ENCODE measurements around the gene SNX17.

Gene SNX17, protein sequence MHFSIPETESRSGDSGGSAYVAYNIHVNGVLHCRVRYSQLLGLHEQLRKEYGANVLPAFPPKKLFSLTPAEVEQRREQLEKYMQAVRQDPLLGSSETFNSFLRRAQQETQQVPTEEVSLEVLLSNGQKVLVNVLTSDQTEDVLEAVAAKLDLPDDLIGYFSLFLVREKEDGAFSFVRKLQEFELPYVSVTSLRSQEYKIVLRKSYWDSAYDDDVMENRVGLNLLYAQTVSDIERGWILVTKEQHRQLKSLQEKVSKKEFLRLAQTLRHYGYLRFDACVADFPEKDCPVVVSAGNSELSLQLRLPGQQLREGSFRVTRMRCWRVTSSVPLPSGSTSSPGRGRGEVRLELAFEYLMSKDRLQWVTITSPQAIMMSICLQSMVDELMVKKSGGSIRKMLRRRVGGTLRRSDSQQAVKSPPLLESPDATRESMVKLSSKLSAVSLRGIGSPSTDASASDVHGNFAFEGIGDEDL

DNA sequence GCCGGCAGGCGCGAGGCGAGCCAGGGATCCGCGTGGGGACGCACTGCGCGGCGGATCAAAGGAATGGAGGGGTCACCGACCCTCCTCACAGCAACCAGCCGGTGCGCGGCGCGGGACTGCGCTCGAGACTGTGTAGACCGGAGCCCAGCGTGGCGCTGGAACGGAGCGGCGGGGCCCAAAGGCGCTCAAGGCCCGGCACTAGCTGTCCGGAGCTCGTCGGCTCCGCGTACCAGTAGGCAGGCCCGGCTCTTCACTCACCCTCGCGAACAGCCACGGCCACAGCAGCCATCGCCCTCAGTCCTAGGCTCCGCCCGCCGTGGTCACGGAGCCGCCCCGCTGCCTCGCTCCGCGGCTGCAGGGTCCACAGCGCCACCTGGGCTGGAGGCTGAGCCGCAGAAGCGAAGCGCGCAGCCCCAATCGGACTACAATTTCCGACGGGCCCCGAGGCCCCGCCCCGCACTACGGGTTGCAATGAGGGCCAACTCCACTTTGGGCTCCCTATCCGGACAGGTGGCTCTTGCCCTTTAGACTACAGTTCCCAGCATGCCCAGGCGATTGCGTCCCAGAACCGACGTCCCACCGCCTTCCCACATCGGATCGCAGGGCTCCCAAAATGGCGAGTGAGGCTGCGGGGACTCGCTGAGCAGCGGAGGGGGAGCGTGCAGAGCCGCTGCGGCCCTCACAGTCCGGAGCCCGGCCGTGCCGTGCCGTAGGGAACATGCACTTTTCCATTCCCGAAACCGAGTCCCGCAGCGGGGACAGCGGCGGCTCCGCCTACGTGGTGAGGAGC is at the start of gene SNX17, which contains the start of gene EIF2B4:
SNX17 (plus strand) TSS at position 591 of the 790 bp plus-strand sequence; CDS start at position 719, 128 bp downstream.
EIF2B4 (minus strand) TSS at position 313 of the 790 bp plus-strand sequence; CDS start at position 289, 24 bp downstream.
- H3K27ac ChIP-seq: peak within 1 kb of the TSS; percentile 85 to 99 (median 98)
- no peak for TF ChIP-seq Cebpa-rat (IDR thresholded peaks at IDR 0.05)
- peak within 1 kb of the TSS; percentile 76 to 98 (median 90) for H3K4me3 ChIP-seq
- no peaks in the 10 kb centered on the region for H3K27me3 ChIP-seq
- H3K4me1 ChIP-seq: peaks cover 41 to 52% (median 45%) of the 10 kb centered on the region in 10 experiments
- H3K36me3 ChIP-seq: peaks cover 55 to 74% (median 63%) of the 10 kb centered on the region in 11 experiments
- peak within 1 kb of the TSS; percentile 92 to 100 (median 97) for H3K9ac ChIP-seq
- H4K20me1 ChIP-seq: peaks cover 0 to 31% (median 10%) of the 10 kb centered on the region in 11 experiments; a peak in 13 of 22 replicates
- no peaks in the 10 kb centered on the region for H3K9me3 ChIP-seq (replicated peaks in 1 of 11)
- peak within 1 kb of the TSS; percentile 90 to 98 (median 94) for H3K4me2 ChIP-seq

DNA sequence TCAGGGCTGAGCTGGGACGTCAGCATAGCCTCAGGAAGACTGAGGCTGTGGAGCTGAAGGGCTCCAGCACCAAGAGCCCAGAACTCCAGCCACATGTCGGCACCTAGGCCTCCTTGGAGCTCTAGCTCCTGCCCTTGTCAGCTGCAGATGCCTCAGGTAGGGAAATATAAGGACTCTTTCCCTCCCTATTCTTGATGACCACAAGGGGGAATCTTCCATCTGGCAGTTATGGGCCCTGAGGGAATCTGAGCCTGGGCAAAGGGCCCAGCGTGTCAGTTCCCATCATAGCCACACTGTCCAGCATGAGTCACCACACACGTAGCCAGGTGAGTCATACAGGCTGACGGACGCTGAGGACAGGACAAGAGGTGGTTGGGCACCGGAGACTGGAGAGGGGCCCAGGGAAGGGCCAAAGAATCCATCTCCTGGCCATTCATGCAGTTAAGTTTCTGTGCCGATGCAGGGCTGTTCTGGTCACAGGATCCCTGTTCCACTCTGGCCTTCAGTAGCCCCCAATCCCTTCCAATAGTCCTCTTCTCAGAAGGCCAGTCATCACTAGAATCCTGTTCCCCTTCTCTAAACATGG is 49.4 kb upstream of the SNX17 start:
- Histone ChIP-seq H3K27ac (no peak overlapping the region), H3K9ac (peak overlapping the region in 5 of 11 experiments; percentile 9 to 98 (median 93); a peak in 5 of 22 replicates), H3K27me3 (no peaks in the 10 kb centered on the region), H3K9me3 (replicated peaks in 1 of 11) (no peaks in the 10 kb centered on the region), H3K36me3 (peaks cover 17 to 58% (median 27%) of the 10 kb centered on the region in 11 experiments), H3K4me2 (peak overlapping the region; percentile 88 to 100 (median 98); a peak in 21 of 22 replicates), H3K4me3 (no peak overlapping the region), H3K4me1 (peaks cover 29 to 53% (median 42%) of the 10 kb centered on the region in 10 experiments), H4K20me1 (peaks cover 0 to 35% (median 11%) of the 10 kb centered on the region in 11 experiments; a peak in 10 of 22 replicates)
- TF ChIP-seq Cebpa-rat (IDR thresholded peaks at IDR 0.05): no peak

DNA sequence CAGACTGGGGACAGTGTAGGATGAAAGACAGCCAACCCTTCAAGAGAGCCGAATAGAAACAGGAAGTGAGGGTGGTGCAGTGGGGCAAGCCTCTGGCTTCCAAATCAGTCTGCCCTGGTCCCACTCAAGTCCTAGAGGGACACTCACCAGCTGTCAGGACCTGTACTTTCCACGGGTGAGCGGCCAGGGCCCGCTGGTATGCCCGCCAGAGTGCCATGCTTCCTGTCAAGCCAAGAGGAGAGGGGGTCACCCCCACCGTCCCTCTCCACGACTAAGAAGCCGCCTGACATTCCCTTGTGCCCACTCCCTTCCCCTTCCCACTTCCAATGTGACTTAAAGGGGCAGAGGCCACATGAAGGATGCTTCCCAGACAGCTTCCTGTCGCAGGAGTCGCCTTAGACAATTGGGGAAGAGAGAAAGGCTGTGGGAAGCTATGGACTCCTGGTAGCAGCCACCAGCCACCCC is 48.1 kb upstream of the SNX17 start:
- Histone ChIP-seq H3K9ac (peak overlapping the region; percentile 88 to 98 (median 94)), H3K27ac (peak overlapping the region; percentile 89 to 99 (median 95)), H3K4me3 (peak overlapping the region; percentile 72 to 94 (median 86)), H3K36me3 (peaks cover 18 to 58% (median 27%) of the 10 kb centered on the region in 11 experiments), H3K4me2 (peak overlapping the region; percentile 88 to 100 (median 98)), H3K4me1 (peaks cover 29 to 51% (median 42%) of the 10 kb centered on the region in 10 experiments), H3K9me3 (replicated peaks in 1 of 11) (no peaks in the 10 kb centered on the region), H3K27me3 (no peaks in the 10 kb centered on the region), H4K20me1 (peaks cover 0 to 22% (median 0%) of the 10 kb centered on the region in 11 experiments; a peak in 7 of 22 replicates)
- no peak for TF ChIP-seq Cebpa-rat (IDR thresholded peaks at IDR 0.05)

DNA sequence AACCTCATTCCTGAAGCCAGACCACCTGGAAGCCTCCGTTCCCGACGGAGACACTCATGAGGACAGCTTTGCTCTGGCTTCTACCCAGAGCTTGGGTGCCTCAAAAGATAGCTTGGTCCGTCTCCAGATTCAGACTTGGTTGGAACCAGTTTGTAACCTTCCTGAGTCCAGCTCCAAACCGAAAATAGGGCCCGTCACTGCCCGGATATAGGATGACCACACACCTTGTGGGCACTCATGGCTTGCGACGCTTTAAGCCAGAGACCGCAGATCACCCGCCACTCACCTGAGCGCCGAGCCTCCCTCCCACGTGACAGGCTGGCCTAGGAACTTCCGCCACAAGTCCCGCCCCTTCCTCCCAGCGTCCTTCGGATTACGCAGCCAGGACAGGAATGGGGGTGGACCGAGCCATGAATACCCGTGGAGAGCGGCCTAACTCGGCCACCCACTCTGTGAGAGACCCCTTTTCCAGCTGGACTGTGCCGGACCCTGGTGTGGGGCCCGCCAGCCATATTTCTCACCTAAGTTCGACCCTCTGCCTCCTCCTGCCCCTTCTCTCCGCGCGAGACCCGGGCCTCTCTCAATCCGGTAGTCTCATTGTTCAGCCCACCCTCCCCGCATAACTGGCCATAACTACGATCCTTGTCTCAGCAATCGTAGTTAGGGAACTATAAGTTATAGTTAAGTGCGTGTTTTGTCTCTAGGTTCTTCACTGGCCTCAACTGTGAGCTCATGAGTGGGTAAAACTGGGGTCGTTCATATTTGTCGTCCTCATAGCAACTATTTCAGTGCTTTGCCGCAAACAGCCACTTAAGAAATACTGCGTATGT is 47.4 kb upstream of the SNX17 start, which contains the start of gene MPV17:
MPV17 (minus strand) TSS at position 332 of the 830 bp plus-strand sequence. CDS start 580 bp downstream, outside the sequence.
- peak within 1 kb of the TSS; percentile 89 to 99 (median 95) for H3K27ac ChIP-seq
- H3K9me3 ChIP-seq (replicated peaks in 1 of 11): no peaks in the 10 kb centered on the region
- peaks cover 29 to 50% (median 42%) of the 10 kb centered on the region in 10 experiments for H3K4me1 ChIP-seq
- H3K4me3 ChIP-seq: peak within 1 kb of the TSS; percentile 72 to 94 (median 86)
- peaks cover 22 to 58% (median 32%) of the 10 kb centered on the region in 11 experiments for H3K36me3 ChIP-seq
- TF ChIP-seq Cebpa-rat (IDR thresholded peaks at IDR 0.05): no peak
- peak within 1 kb of the TSS; percentile 88 to 100 (median 98) for H3K4me2 ChIP-seq
- peak within 1 kb of the TSS; percentile 88 to 98 (median 94) for H3K9ac ChIP-seq
- H3K27me3 ChIP-seq: no peaks in the 10 kb centered on the region
- peaks cover 0 to 17% (median 0%) of the 10 kb centered on the region in 11 experiments; a peak in 2 of 22 replicates for H4K20me1 ChIP-seq

DNA sequence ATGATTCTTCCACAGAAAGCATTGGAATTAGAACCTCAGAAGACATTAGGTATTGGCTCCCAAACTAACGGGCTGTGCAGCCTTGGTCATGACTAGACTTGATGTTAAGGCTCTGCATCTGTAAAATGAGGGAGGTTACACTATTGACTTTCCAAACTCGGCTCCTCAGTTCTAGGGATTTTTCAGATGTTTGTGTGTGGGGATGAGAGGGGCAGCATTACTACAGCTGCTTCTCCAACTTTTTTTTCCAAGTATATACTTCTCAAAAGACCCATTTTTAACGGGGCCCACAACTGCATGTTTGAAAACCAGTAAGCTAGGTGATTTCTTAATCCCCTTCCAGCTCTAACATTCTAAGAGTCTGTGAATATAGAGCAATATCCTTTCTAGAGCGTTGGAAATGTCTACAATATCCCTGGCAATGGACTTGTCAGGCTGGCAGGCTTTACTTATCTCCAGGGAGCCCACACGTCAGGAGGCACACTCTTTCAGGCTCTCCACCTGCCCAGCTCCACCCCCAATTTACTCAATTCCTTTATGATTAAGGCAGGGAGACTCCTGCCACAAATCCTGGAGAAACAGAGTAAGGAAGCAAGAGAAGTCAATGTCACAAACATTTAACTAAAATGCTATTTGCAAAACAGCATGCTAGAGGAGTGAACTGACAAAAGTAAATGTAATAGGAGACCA is 46.7 kb upstream of the SNX17 start:
- peak overlapping the region; percentile 88 to 98 (median 94) for H3K9ac ChIP-seq
- H3K4me1 ChIP-seq: peaks cover 28 to 50% (median 42%) of the 10 kb centered on the region in 10 experiments
- H3K27ac ChIP-seq: peak overlapping the region; percentile 89 to 99 (median 95)
- H3K4me3 ChIP-seq: peak overlapping the region; percentile 72 to 94 (median 86)
- no peak for TF ChIP-seq Cebpa-rat (IDR thresholded peaks at IDR 0.05)
- H4K20me1 ChIP-seq: peaks cover 0 to 13% (median 0%) of the 10 kb centered on the region in 11 experiments; a peak in 2 of 22 replicates
- no peaks in the 10 kb centered on the region for H3K27me3 ChIP-seq
- peak overlapping the region; percentile 88 to 100 (median 98) for H3K4me2 ChIP-seq
- peaks cover 29 to 59% (median 38%) of the 10 kb centered on the region in 11 experiments for H3K36me3 ChIP-seq
- H3K9me3 ChIP-seq (replicated peaks in 1 of 11): no peaks in the 10 kb centered on the region

DNA sequence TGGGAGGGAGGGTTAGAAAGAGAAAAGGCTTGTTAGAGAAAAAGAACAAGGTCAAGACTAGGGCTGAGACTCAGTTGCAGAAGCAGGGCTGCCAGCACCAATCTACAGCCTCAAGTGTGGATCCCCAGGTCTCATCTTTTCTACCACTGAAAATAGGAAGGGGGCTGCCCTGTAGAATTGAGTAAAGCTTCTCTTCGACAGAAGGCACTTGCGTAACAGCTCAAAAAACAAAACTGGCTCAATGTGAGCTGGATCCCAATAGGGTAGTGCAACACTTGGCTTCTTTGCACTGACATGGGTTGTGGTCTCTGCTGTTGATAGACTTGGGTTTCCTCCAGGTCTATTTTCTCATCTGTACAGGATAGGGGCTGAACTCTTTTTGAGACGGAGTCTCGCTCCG is 45.7 kb upstream of the SNX17 start:
- Histone ChIP-seq H3K4me2 (peak overlapping the region in 9 of 11 experiments; percentile 88 to 100 (median 98); a peak in 12 of 22 replicates), H3K4me3 (no peak overlapping the region), H3K27me3 (no peaks in the 10 kb centered on the region), H3K27ac (peak overlapping the region in 5 of 11 experiments; percentile 89 to 99 (median 96); a peak in 4 of 22 replicates), H3K4me1 (peaks cover 28 to 50% (median 42%) of the 10 kb centered on the region in 10 experiments), H3K36me3 (peaks cover 39 to 64% (median 45%) of the 10 kb centered on the region in 11 experiments), H4K20me1 (0 out of 22 replicates have a peak, but pooled peaks cover 0 to 7% (median 0%) of the 10 kb centered on the region in 11 experiments), H3K9ac (peak overlapping the region in 1 of 11 experiments; percentile 24; a peak in 3 of 22 replicates), H3K9me3 (replicated peaks in 1 of 11) (no peaks in the 10 kb centered on the region)
- peak in 6 of 11 experiments; percentile 10 to 60 (median 55); a peak in 6 of 22 replicates for TF ChIP-seq Cebpa-rat (IDR thresholded peaks at IDR 0.05)

DNA sequence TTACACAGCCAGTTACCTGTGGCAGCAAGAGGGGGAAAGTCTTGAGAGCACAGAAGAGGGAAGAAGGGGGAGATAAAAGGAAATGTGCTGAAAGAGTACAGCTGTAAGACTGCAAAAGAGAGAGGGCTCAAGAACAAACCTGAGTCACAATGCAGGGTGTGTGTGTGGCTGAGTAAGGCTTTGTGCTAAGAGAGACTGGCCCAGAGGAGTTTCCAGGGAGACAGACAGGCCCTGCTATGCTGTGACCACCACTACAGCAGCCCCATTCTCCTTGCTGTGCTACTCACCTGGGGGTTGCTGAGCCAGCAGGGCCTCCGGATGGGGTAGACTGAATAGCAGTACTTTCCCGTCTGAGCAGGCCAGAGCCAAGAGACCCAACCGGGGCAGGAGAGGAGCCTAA is 35.1 kb upstream of the SNX17 start:
- H3K27me3 ChIP-seq: no peaks in the 10 kb centered on the region
- no peak overlapping the region for H3K9ac ChIP-seq
- no peaks in the 10 kb centered on the region for H3K4me1 ChIP-seq
- H4K20me1 ChIP-seq: peaks cover 0 to 11% (median 0%) of the 10 kb centered on the region in 11 experiments; a peak in 2 of 22 replicates
- no peak overlapping the region for H3K27ac ChIP-seq
- H3K36me3 ChIP-seq: peaks cover 99 to 100% (median 100%) of the 10 kb centered on the region in 11 experiments
- H3K4me3 ChIP-seq: no peak overlapping the region
- no peaks in the 10 kb centered on the region for H3K9me3 ChIP-seq (replicated peaks in 1 of 11)
- H3K4me2 ChIP-seq: no peak overlapping the region
- TF ChIP-seq Cebpa-rat (IDR thresholded peaks at IDR 0.05): no peak

All from BLaER1 treated with 17β-estradiol and CSF1 and Interleukin-3, amounts not matched to agents 10 nM and 100 nM (cell line).